HepG2 (cell line): ENCODE results near the gene TSPAN31. TPM values are rescaled to one million over a fixed set of nuclear protein-coding genes. Genes with fewer than 3 reads are reported as not detected.

ENCODE experiments used
- ADNP ChIP-seq: sonication (generic); formaldehyde crosslinking; IDR thresholded peaks from 2 replicates; pipeline ENCODE4 v1.4.0; 2020; ENCODE audit warnings: missing genetic modification reagents
- BHLHE40 ChIP-seq: IDR thresholded peaks from 2 replicates; pipeline ENCODE4 v1.6.1; 2011; ENCODE audit warnings: low read length, improper control_type of control experiment
- FOXA1 ChIP-seq, 2 experiments: fragments of 450-650 bp in 1 of 2; sonication (generic) in 1 of 2; formaldehyde crosslinking in 1 of 2; IDR thresholded peaks; 2 replicates each; pipeline versions ENCODE4 v1.4.0 to v1.6.1; 2016 to 2020; ENCODE audit warnings: missing genetic modification reagents in 1 of 2
- FOXP1 ChIP-seq, 2 experiments: fragments of 450-650 bp in 1 of 2; IDR thresholded peaks; 2 replicates each; pipeline ENCODE4 v1.6.1; 2017 to 2018; ENCODE audit warnings: antibody characterized with exemption in 1 of 2
- HDAC6 ChIP-seq: fragments of 200-600 bp; sonication (generic); IDR thresholded peaks from 2 replicates; pipeline ENCODE4 v1.7.0; 2017; ENCODE audit warnings: mild to moderate bottlenecking, antibody characterized with exemption, low read length, low read depth
- HOXA3 ChIP-seq: sonication (generic); formaldehyde crosslinking; IDR thresholded peaks from 2 replicates; pipeline ENCODE4 v1.5.0; 2020; ENCODE audit warnings: missing genetic modification reagents
- MXD4 ChIP-seq: IDR thresholded peaks from 2 replicates; pipeline ENCODE4 v1.6.1; 2016; ENCODE audit warnings: mild to moderate bottlenecking, missing biosample characterization, missing genetic modification reagents
- MYPOP ChIP-seq: sonication (generic); formaldehyde crosslinking; IDR thresholded peaks from 2 replicates; pipeline ENCODE4 v1.8.1; 2023; ENCODE audit warnings: mild to moderate bottlenecking, moderate library complexity, missing genetic modification reagents
- NR2F6 ChIP-seq, 2 experiments: IDR thresholded peaks; 2 replicates each; pipeline ENCODE4 v1.6.1; 2016; ENCODE audit warnings: antibody characterized with exemption in 1 of 2, mild to moderate bottlenecking in 1 of 2
- ONECUT2 ChIP-seq: sonication (generic); formaldehyde crosslinking; IDR thresholded peaks from 2 replicates; pipeline ENCODE4 v1.4.0; 2020; ENCODE audit warnings: missing genetic modification reagents
- SMARCC2 ChIP-seq: fragments of 450-650 bp; IDR thresholded peaks from 2 replicates; pipeline ENCODE4 v1.6.1; 2017; ENCODE audit warnings: antibody characterized with exemption, mild to moderate bottlenecking
- SNAI1 ChIP-seq: sonication (generic); formaldehyde crosslinking; IDR thresholded peaks from 2 replicates; pipeline ENCODE4 v1.5.0; 2020; ENCODE audit warnings: mild to moderate bottlenecking, missing genetic modification reagents, borderline replicate concordance
- TBX3 ChIP-seq: fragments of 450-650 bp; IDR thresholded peaks from 2 replicates; pipeline ENCODE4 v1.6.1; 2017; ENCODE audit warnings: antibody characterized with exemption, mild to moderate bottlenecking, inconsistent platforms, borderline replicate concordance
- ZNF329 ChIP-seq: sonication (generic); formaldehyde crosslinking; IDR thresholded peaks from 2 replicates; pipeline ENCODE4 v1.9.0; 2021; ENCODE audit warnings: low read depth, mild to moderate bottlenecking, missing genetic modification reagents
- ZNF430 ChIP-seq: sonication (generic); formaldehyde crosslinking; IDR thresholded peaks from 2 replicates; pipeline ENCODE4 v1.9.0; 2021; ENCODE audit warnings: mild to moderate bottlenecking, missing genetic modification reagents
- ZNF607 ChIP-seq: sonication (generic); formaldehyde crosslinking; IDR thresholded peaks from 2 replicates; pipeline ENCODE4 v1.5.1; 2020; ENCODE audit warnings: missing genetic modification reagents, mild to moderate bottlenecking, borderline replicate concordance
- ZNF616 ChIP-seq: sonication (generic); formaldehyde crosslinking; IDR thresholded peaks from 2 replicates; pipeline ENCODE4 v1.5.0; 2020; ENCODE audit warnings: low read depth, mild to moderate bottlenecking, missing genetic modification reagents
- ZNF740 ChIP-seq: sonication (generic); formaldehyde crosslinking; IDR thresholded peaks from 2 replicates; pipeline ENCODE4 v1.4.0; 2020; ENCODE audit warnings: missing genetic modification reagents
- ZSCAN21 ChIP-seq: sonication (generic); formaldehyde crosslinking; IDR thresholded peaks from 2 replicates; pipeline ENCODE4 v1.8.0; 2022; ENCODE audit warnings: mild to moderate bottlenecking, missing genetic modification reagents, moderate library complexity, borderline replicate concordance
- polyA plus RNA-seq, 8 experiments: library from polyadenylated mRNA; depleted of rRNA in 3 of 8; stranded (reverse) in 7 of 8; unstranded in 1 of 8; fragments of >200 nt; fragmentation: Illumina TruSeq in 4 of 8; extraction: Trizol in 4 of 8; gene quantifications; 2 replicates each; pipeline versions ENCODE4 v1.2.1 to v1.2.3, GENCODE V29; 2011 to 2016; ENCODE audit warnings: low read depth in 4 of 8, missing spikeins in 1 of 8, mixed read lengths in 1 of 8; ENCODE audit not compliant: insufficient read depth in 1 of 8
- total RNA-seq, 5 experiments: library from RNA; depleted of rRNA; stranded (reverse); fragments of >200 nt; fragmentation: Illumina TruSeq; extraction: Trizol; gene quantifications; 2 replicates each; pipeline ENCODE4 v1.2.3, GENCODE V29; 2016; ENCODE audit warnings: low read depth in 1 of 5
- TF ChIP-seq, protein P1 (sequence below), 2 experiments: sonication (generic) in 1 of 2; formaldehyde crosslinking in 1 of 2; IDR thresholded peaks; 2 replicates each; pipeline versions ENCODE4 v1.5.1 to v1.6.1; 2011 to 2020; ENCODE audit warnings: borderline replicate concordance in 1 of 2, low read depth in 1 of 2, low read length in 1 of 2, mild to moderate bottlenecking in 1 of 2, missing genetic modification reagents in 1 of 2, moderate library complexity in 1 of 2
- TF ChIP-seq, protein P2 (sequence below): sonication (generic); formaldehyde crosslinking; conservative IDR thresholded peaks from 2 replicates; pipeline ENCODE4 v1.4.0; 2020; ENCODE audit warnings: missing genetic modification reagents
- TF ChIP-seq, protein P3 (sequence below): sonication (generic); formaldehyde crosslinking; IDR thresholded peaks from 2 replicates; pipeline ENCODE4 v1.4.0; 2020; ENCODE audit warnings: missing genetic modification reagents, borderline replicate concordance

Gene TSPAN31
- total and polyA plus RNA-seq, 2 of the 13 experiments (the other 11 are each of a cell fraction or from before 2014, with no cell fraction given): 10.4 to 24.6 TPM

DNA sequence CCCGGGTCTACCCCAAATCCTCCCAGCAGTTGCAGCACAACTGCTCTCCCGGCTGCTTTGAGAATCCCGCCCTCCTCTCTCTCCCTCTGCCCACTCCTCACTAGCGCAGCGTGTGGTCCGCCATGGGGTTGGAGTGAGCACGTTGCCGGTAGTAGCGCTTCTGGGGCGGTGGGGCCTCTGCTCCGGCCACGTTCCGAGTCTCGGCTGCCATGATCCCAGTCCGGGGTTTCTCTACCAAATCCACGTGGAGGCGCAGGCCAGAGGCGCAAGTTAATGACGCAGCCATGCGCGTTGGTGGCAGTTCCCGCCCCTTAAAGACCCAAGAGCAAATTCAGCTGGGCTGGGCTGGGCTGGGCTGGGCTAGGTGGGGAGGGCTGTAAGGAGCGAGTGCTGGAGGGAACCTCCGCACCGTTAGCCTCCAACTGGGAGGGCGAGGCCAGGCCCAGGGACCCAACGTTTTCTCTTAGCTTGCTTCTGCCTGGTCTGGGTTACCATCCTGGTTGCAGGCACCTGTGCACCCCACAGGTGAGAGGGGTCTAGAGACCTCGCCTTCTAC lies 27.1 kb downstream of the TSPAN31 start, which contains the start of gene METTL1 (continued):
- TF ChIP-seq SNAI1 (CRISPR knock-in tag) (0 out of 2 replicates have a peak, but pooled peaks have one; percentile 22), TBX3 (peak; percentile 39; the same call in 1 of the 2 replicates), FOXA1 (IDR thresholded peaks at IDR 0.05) (no peak), FOXA1 (CRISPR knock-in tag; IDR thresholded peaks at IDR 0.05) (no peak), ZSCAN21 (CRISPR knock-in tag) (peak; percentile 27; the same call in 1 of the 2 replicates), HOXA3 (peak; percentile 98), NR2F6 (IDR thresholded peaks at IDR 0.05) (no peak; the same call in 1 of the 2 replicates), NR2F6 (CRISPR knock-in tag; IDR thresholded peaks at IDR 0.05) (peak; percentile 35; the same call in 1 of the 2 replicates), SMARCC2 (no peak), ZNF430 (CRISPR knock-in tag) (0 out of 2 replicates have a peak, but pooled peaks have one; percentile 85), ONECUT2 (CRISPR knock-in tag) (no peak), ZNF740 (CRISPR knock-in tag) (no peak), ADNP (CRISPR knock-in tag) (no peak), ZNF329 (peak; percentile 59), FOXP1 (IDR thresholded peaks at IDR 0.05) (no peak), FOXP1 (CRISPR knock-in tag; IDR thresholded peaks at IDR 0.05) (no peak), MXD4 (CRISPR knock-in tag) (peak; percentile 100), ZNF607 (CRISPR knock-in tag) (0 out of 2 replicates have a peak, but pooled peaks have one; percentile 1), HDAC6 (no peak), MYPOP (peak; percentile 64; the same call in 1 of the 2 replicates), BHLHE40 (no peak), ZNF616 (CRISPR knock-in tag) (peak; percentile 86; the same call in 1 of the 2 replicates)
- TF ChIP-seq, protein P1, sequence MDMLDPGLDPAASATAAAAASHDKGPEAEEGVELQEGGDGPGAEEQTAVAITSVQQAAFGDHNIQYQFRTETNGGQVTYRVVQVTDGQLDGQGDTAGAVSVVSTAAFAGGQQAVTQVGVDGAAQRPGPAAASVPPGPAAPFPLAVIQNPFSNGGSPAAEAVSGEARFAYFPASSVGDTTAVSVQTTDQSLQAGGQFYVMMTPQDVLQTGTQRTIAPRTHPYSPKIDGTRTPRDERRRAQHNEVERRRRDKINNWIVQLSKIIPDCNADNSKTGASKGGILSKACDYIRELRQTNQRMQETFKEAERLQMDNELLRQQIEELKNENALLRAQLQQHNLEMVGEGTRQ (IDR thresholded peaks at IDR 0.05; ENCODE audit: low read depth, low read length): no peak
- TF ChIP-seq, protein P1 (CRISPR knock-in tag; IDR thresholded peaks at IDR 0.05; ENCODE audit: borderline replicate concordance): peak; percentile 58; the same call in 1 of the 2 replicates
- TF ChIP-seq, protein P2, sequence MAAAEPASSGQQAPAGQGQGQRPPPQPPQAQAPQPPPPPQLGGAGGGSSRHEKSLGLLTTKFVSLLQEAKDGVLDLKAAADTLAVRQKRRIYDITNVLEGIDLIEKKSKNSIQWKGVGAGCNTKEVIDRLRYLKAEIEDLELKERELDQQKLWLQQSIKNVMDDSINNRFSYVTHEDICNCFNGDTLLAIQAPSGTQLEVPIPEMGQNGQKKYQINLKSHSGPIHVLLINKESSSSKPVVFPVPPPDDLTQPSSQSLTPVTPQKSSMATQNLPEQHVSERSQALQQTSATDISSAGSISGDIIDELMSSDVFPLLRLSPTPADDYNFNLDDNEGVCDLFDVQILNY (CRISPR knock-in tag): 0 out of 2 replicates have a peak, but pooled peaks have one; percentile 40
- TF ChIP-seq, protein P3, sequence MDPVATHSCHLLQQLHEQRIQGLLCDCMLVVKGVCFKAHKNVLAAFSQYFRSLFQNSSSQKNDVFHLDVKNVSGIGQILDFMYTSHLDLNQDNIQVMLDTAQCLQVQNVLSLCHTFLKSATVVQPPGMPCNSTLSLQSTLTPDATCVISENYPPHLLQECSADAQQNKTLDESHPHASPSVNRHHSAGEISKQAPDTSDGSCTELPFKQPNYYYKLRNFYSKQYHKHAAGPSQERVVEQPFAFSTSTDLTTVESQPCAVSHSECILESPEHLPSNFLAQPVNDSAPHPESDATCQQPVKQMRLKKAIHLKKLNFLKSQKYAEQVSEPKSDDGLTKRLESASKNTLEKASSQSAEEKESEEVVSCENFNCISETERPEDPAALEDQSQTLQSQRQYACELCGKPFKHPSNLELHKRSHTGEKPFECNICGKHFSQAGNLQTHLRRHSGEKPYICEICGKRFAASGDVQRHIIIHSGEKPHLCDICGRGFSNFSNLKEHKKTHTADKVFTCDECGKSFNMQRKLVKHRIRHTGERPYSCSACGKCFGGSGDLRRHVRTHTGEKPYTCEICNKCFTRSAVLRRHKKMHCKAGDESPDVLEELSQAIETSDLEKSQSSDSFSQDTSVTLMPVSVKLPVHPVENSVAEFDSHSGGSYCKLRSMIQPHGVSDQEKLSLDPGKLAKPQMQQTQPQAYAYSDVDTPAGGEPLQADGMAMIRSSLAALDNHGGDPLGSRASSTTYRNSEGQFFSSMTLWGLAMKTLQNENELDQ (CRISPR knock-in tag): no peak
